ENCODE results near the gene SLC29A2. TPM values are rescaled to one million over a fixed set of nuclear protein-coding genes. Genes with fewer than 3 reads are reported as not detected.
A peak's percentile ranks its signal among the peaks of the same experiment; 100 is the strongest.
"Not testable (repeated sequence)": the region's sequence is repeated elsewhere in the genome, so short reads cannot be mapped to it uniquely, and the experiment has no call there.

SLC29A2 gene
- total and polyA plus RNA-seq, 2 donors (not counting 1 experiment from before 2014, with no cell fraction given): 16.2 to 18.5 TPM

GRCh38 chr11:66350560-66351235 is 20.9 kb downstream of the SLC29A2 start:
- H4K20me1 ChIP-seq (ENCODE audit: control insufficient read depth, insufficient read depth, low read length, poor library complexity, severe bottlenecking); ATAC-seq (ENCODE audit: low read depth); H3K27ac ChIP-seq (ENCODE audit: low read length in 2 of 2); DNase-seq; H3K36me3 ChIP-seq (replicated peaks in 1 of 2; ENCODE audit: control extremely low read depth in 1 of 2, control insufficient read depth in 1 of 2, extremely low read depth in 1 of 2, insufficient read depth in 2 of 2, low read length in 1 of 2); H3K4me3 ChIP-seq (ENCODE audit: control extremely low read depth in 1 of 5, extremely low read depth in 1 of 5, insufficient read depth in 1 of 5, low read depth in 2 of 5, low read length in 4 of 5); H3K9me3 ChIP-seq (ENCODE audit: control extremely low read depth in 1 of 3, control insufficient read depth in 2 of 3, insufficient read depth in 1 of 3, low read length in 2 of 3); H3K4me3 Mint-ChIP-seq; H3K27ac Mint-ChIP-seq; H3K27me3 Mint-ChIP-seq; H3K9ac ChIP-seq (ENCODE audit: low read length); H2AFZ ChIP-seq (ENCODE audit: insufficient read depth, low read depth, low read length, poor library complexity, severe bottlenecking); intact Hi-C loops (cut with micrococcal nuclease); H3K9me3 Mint-ChIP-seq (ENCODE audit: insufficient read depth); H3K79me2 ChIP-seq (ENCODE audit: control insufficient read depth, insufficient read depth, low read length); H3K27me3 ChIP-seq (replicated peaks in 1 of 4; ENCODE audit: control extremely low read depth in 1 of 4, control insufficient read depth in 3 of 4, insufficient read depth in 4 of 4, low read length in 3 of 4); H3K4me2 ChIP-seq (replicated peaks; ENCODE audit: low read depth, low read length, poor library complexity, severe bottlenecking): not testable (repeated sequence)
- H3K4me1 Mint-ChIP-seq: peaks cover 20% of the 10 kb centered on the region
- ChIA-PET CTCF (interaction anchor here (0.6 to 1.4 kb wide), 2 partner anchors 38 to 574 kb away, joined by 3 read pairs; no protein-coding TSS in a partner anchor), POLR2A (interaction anchor here (0.6 to 0.7 kb wide), 2 partner anchors 83 to 322 kb away, joined by 3 to 6 read pairs; no protein-coding TSS in a partner anchor)
- WGBS (ENCODE audit: insufficient coverage): 100% methylated on average over 1 of the region's 8 CpGs
- peaks cover 8 to 22% of the 10 kb centered on the region in 2 donors for H3K4me1 ChIP-seq (ENCODE audit: control insufficient read depth in 2 of 2, insufficient read depth in 2 of 2, low read length in 2 of 2)

- H3K4me1 ChIP-seq (ENCODE audit: control insufficient read depth in 2 of 2, insufficient read depth in 2 of 2, low read length in 2 of 2): peaks cover 16 to 35% of the 10 kb centered on the region in 2 donors
- no peaks in the 10 kb centered on the region for H3K27me3 ChIP-seq (replicated peaks in 1 of 4; ENCODE audit: control extremely low read depth in 1 of 4, control insufficient read depth in 3 of 4, insufficient read depth in 4 of 4, low read length in 3 of 4)
- no peaks in the 10 kb centered on the region for H3K9me3 ChIP-seq (ENCODE audit: control extremely low read depth in 1 of 3, control insufficient read depth in 2 of 3, insufficient read depth in 1 of 3, low read length in 2 of 3)
- no peaks in the 10 kb centered on the region for H3K36me3 ChIP-seq (replicated peaks in 1 of 2; ENCODE audit: control extremely low read depth in 1 of 2, control insufficient read depth in 1 of 2, extremely low read depth in 1 of 2, insufficient read depth in 2 of 2, low read length in 1 of 2)
- POLR2A ChIA-PET: interaction anchor here (1.2 to 1.3 kb wide), 2 partner anchors 23 to 32 kb away, joined by 3 to 5 read pairs; partner anchors contain the start of genes CD248 and SLC29A2
- no peak overlapping the region for H3K4me3 ChIP-seq (ENCODE audit: control extremely low read depth in 1 of 5, extremely low read depth in 1 of 5, insufficient read depth in 1 of 5, low read depth in 2 of 5, low read length in 4 of 5)
- TF ChIP-seq CTCF (IDR thresholded peaks at IDR 0.05): no peak
- TF ChIP-seq EZH2 (IDR thresholded peaks at IDR 0.05; ENCODE audit: borderline replicate concordance, insufficient read depth, low read depth, low read length, poor library complexity, severe bottlenecking): no peak
- Mint-ChIP-seq H3K9me3 (ENCODE audit: insufficient read depth) (no peaks in the 10 kb centered on the region), H3K27me3 (no peaks in the 10 kb centered on the region), H3K4me1 (peaks cover 35% of the 10 kb centered on the region), H3K27ac (peak overlapping the region; percentile 70), H3K4me3 (peak overlapping the region; percentile 45)
- ATAC-seq (ENCODE audit: low read depth) (no peak), DNase-seq (no peak)
- WGBS (ENCODE audit: insufficient coverage): no CpG with 5 or more reads among the region's 2 CpGs
- H3K79me2 ChIP-seq (ENCODE audit: control insufficient read depth, insufficient read depth, low read length): peaks cover 11% of the 10 kb centered on the region
- intact Hi-C loops (cut with micrococcal nuclease): loop anchor here (5.0 kb wide), 1 partner anchor 38 kb away; no protein-coding TSS in a partner anchor
- no peak overlapping the region for H3K4me2 ChIP-seq (replicated peaks; ENCODE audit: low read depth, low read length, poor library complexity, severe bottlenecking)
- H3K9ac ChIP-seq (ENCODE audit: low read length): no peak overlapping the region
- no peak overlapping the region for H2AFZ ChIP-seq (ENCODE audit: insufficient read depth, low read depth, low read length, poor library complexity, severe bottlenecking)
- no peak overlapping the region for H3K27ac ChIP-seq (ENCODE audit: low read length in 2 of 2)
- CTCF ChIA-PET: interaction anchor here (4.1 kb wide), 1 partner anchor 37 kb away, joined by 19 read pairs; no protein-coding TSS in a partner anchor
- H4K20me1 ChIP-seq (ENCODE audit: control insufficient read depth, insufficient read depth, low read length, poor library complexity, severe bottlenecking): peaks cover 7% of the 10 kb centered on the region
These were observed 22.5 kb downstream of the SLC29A2 start for GRCh38 chr11:66349084-66349386.

Data from B cell (primary cell).